ENCODE data around the gene PDZD11.
A peak's percentile ranks its signal among the peaks of the same experiment; 100 is the strongest.
"Not testable (repeated sequence)": the region's sequence is repeated elsewhere in the genome, so short reads cannot be mapped to it uniquely, and the experiment has no call there.

Gene PDZD11

DNA sequence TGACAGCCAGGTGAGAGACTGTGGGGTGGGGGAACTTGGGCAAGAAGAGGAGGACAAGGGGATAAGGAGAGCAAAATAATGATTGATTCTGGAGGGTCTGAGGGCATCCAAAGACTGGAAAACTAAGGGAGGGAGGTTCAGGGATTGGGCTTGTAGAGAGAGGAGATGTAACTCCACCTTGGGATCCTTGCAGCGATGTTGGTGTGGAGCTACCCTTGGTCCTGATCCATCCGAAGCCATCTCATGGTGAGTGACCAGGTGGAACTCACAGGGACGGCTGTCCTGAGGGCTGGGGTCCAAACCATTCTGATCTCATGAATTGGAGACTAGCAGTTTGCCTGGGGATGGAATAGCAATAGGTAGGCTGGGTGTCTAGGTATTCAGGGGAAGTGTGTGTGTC lies 9.2 kb downstream of the PDZD11 start:
- no peak for DNase-seq (ENCODE audit: low spot score)
- H3K27me3 Mint-ChIP-seq (ENCODE audit: low read depth) = no peaks in the 10 kb centered on the region
- H3K27ac Mint-ChIP-seq = no peak overlapping the region
- no peak overlapping the region for H3K4me3 Mint-ChIP-seq
- H3K9me3 Mint-ChIP-seq = no peaks in the 10 kb centered on the region
- H3K36me3 Mint-ChIP-seq (ENCODE audit: low read depth) = no peaks in the 10 kb centered on the region
- no peaks in the 10 kb centered on the region for H3K4me1 Mint-ChIP-seq (ENCODE audit: low read depth)

DNA sequence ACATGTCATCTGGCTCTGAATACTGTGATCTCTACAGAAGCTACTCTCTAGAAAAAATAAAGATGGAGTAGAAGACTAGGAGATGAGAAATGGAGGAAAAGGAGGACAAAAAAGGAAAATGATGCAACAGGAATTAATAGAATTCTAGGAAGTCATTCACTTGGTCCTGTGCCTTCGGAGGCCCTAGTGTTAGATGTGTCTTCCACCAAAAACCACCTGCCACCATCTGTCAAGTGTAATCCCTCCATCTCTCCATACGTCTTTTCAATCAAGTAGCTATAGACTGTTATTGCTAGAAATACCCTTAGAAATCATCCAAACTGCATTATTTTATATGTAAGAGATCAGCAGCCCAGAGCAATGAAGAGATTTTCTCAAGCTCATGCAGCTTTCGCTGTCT lies 10.6 kb downstream of the PDZD11 start:
- Mint-ChIP-seq H3K27ac (no peak overlapping the region), H3K27me3 (ENCODE audit: low read depth) (no peaks in the 10 kb centered on the region), H3K9me3 (no peaks in the 10 kb centered on the region), H3K36me3 (ENCODE audit: low read depth) (no peaks in the 10 kb centered on the region), H3K4me1 (ENCODE audit: low read depth) (no peaks in the 10 kb centered on the region), H3K4me3 (no peak overlapping the region)
- DNase-seq (ENCODE audit: low spot score) = no peak

DNA sequence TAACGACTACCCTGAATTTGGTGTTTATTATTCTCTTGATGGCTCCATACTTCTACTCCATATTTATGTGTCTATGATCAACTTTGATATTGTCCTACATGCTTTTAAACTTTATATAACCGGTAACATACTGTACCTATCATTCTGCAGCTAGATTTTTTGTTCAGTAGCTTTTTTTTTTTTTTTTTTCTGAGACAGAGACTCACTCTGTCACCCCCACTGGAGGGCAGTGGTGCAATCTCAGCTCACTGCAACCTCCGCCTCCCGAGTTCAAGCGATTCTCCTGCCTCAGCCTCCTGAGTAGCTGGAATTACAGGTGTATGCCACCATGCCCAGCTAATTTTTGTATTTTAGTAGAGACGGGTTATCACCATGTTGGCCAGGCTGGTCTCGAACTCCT lies 15.7 kb downstream of the PDZD11 start:
- DNase-seq (ENCODE audit: low spot score); H3K4me3 Mint-ChIP-seq; H3K4me1 Mint-ChIP-seq (ENCODE audit: low read depth); H3K36me3 Mint-ChIP-seq (ENCODE audit: low read depth); H3K27ac Mint-ChIP-seq; H3K27me3 Mint-ChIP-seq (ENCODE audit: low read depth); H3K9me3 Mint-ChIP-seq: not testable (repeated sequence)

DNA sequence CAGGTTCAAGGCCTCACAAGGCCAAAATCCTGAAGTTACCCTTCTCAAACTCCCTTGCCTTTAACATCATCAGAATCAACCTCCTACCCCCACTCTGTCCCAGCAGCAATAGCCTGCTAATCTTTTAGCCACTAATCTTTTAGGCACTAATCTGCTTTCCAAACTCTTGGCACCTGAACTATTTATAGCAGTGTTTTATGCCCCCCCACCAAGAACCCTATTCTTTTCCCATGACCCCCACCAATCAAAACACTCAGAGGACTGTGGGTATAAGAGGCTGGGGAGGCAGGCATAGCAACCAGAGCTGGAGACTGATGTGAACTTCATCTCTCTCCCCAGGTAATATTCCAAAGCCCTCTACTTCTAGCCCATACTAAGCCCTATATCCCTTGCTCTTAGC lies 21.7 kb downstream of the PDZD11 start, which contains the start of gene ARR3:
Gene ARR3 (plus strand): TSS at position 301 of the 400 bp plus-strand sequence. CDS start 1,052 bp downstream, outside the sequence.
- Mint-ChIP-seq H3K27me3 (ENCODE audit: low read depth) (no peaks in the 10 kb centered on the region), H3K27ac (no peak within 1 kb of the TSS), H3K4me3 (no peak within 1 kb of the TSS)

DNA sequence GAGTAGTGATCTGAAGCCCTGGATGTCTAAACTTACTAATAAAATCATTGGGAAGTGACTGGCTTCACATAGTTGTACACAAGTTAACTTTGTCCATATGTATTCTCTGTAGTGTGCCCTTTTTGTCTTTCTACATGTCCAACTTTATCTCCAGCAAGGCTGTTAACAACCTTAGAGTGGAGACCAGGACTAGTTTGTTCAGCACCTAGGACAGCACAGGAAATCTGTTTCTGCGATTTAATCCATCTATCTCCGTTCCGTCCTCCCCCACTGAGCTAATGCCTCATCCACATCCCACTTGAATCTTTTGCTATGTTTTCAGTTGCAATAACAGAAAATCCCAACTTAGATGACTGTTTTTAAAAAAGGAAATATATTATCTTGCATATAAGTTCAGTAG lies 24.9 kb downstream of the PDZD11 start:
- Mint-ChIP-seq H3K27ac (no peak overlapping the region), H3K4me3 (no peak overlapping the region), H3K4me1 (ENCODE audit: low read depth) (no peaks in the 10 kb centered on the region), H3K9me3 (no peaks in the 10 kb centered on the region), H3K36me3 (ENCODE audit: low read depth) (no peaks in the 10 kb centered on the region), H3K27me3 (ENCODE audit: low read depth) (no peaks in the 10 kb centered on the region)
- no peak for DNase-seq (ENCODE audit: low spot score)

More for the DNA sequence above, 21.7 kb downstream of the PDZD11 start, which contains the start of gene ARR3:
- no peaks in the 10 kb centered on the region for H3K9me3 Mint-ChIP-seq
- H3K4me1 Mint-ChIP-seq (ENCODE audit: low read depth) = no peaks in the 10 kb centered on the region
- DNase-seq (ENCODE audit: low spot score) = no peak
- no peaks in the 10 kb centered on the region for H3K36me3 Mint-ChIP-seq (ENCODE audit: low read depth)

DNA sequence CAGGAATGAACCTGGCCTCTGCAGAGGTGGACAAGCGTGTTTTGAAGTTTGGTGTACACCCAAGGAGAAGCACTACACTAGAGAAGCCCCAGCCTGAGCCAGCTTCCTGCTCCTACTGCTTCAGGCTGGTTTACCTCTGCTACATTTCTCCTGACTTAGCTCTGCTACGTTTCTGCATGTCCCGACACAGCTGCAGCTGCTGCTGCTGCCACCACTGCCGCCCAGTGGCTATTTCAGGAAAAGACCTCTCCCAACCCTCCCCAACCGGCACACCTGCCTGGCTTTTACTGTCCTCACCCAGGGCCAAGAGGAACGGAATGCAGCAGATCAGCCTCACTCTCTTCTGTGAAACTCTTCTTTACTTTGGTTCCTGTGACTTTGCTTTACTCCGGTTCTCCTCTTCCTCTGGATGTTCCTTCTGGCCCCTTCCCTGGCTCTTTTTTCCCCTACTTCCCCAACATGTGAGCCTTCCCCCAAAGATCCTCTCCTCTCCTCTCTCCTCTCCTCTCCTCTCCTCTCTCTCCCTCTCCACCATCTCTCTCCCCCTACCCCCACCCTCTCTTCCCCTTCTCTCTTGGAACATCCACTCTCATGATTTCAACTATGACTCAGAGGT lies 26.7 kb downstream of the PDZD11 start:
- no peak overlapping the region for H3K27ac Mint-ChIP-seq
- H3K27me3 Mint-ChIP-seq (ENCODE audit: low read depth) = no peaks in the 10 kb centered on the region
- no peaks in the 10 kb centered on the region for H3K9me3 Mint-ChIP-seq
- no peaks in the 10 kb centered on the region for H3K4me1 Mint-ChIP-seq (ENCODE audit: low read depth)
- H3K4me3 Mint-ChIP-seq = no peak overlapping the region
- peak; percentile 4 for DNase-seq (ENCODE audit: low spot score)
- no peaks in the 10 kb centered on the region for H3K36me3 Mint-ChIP-seq (ENCODE audit: low read depth)

DNA sequence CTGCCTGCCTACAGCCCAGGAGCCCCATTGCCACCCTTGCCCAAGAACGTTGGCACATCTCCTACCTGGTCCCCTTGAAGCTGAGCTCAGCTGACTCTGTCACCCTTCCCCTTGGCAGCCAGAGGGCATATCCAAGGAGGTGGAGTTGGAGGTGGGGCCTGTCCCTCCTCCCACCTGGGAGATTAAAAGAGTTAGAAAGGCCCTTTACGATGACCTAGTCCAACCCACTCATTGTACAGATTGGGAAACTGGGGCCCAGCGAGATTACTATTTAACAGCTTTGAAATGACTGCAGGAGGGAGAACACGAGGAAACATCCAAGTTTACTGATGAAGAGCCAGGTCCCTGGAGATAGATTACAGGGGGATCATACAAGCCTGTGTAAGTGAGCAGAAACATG lies 29.6 kb downstream of the PDZD11 start, which contains the start of gene P2RY4:
Gene P2RY4 (minus strand): TSS at position 101 of the 400 bp plus-strand sequence. CDS start 580 bp downstream, outside the sequence.
- Mint-ChIP-seq H3K9me3 (no peaks in the 10 kb centered on the region), H3K27me3 (ENCODE audit: low read depth) (no peaks in the 10 kb centered on the region), H3K36me3 (ENCODE audit: low read depth) (peaks cover 1% of the 10 kb centered on the region), H3K4me1 (ENCODE audit: low read depth) (no peaks in the 10 kb centered on the region), H3K4me3 (no peak within 1 kb of the TSS), H3K27ac (no peak within 1 kb of the TSS)
- no peak for DNase-seq (ENCODE audit: low spot score)

DNA sequence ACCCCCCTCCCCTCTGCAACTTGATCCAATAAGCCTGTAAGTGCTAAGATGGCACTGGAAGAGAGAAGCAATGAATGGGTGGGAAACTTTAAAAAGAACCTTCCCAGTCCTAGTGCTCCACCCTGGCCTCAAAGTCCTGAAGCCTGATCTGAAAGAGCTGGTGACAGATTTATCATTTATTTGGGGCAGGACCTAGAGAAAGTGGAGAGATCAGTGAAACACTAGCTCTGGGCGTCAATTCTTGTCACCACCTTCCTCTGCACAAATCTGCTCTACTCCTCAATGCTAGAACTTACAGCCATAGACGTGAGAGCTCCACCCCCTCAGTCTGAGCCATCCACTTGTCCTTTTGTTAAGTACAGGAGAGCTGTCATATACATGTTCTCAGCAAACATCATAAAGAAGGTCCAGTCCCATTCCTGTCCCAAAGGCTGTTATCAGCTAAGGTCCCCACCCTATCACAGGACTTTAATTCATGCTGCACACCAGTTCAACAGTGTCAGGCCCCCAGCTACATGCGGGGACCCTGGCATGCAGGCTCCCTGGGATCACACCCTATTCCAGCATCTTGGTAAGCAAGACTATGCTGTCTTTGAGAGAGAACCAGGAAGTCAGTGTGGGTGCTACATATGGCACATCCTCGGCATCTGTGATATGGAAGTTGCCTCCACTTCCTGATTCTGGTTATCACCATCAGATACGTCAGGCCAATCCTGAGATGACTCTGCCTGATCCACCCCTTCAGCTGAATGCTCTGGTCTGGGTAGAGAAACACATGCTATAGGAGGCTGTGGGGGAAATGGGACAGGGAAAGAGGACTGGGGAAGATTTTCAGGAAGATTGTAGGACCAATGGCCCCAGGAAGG lies 32.1 kb downstream of the PDZD11 start:
- Mint-ChIP-seq H3K27ac (no peak overlapping the region), H3K4me1 (ENCODE audit: low read depth) (peaks cover 3% of the 10 kb centered on the region), H3K4me3 (no peak overlapping the region), H3K27me3 (ENCODE audit: low read depth) (no peaks in the 10 kb centered on the region), H3K9me3 (no peaks in the 10 kb centered on the region), H3K36me3 (ENCODE audit: low read depth) (peaks cover 1% of the 10 kb centered on the region)
- DNase-seq (ENCODE audit: low spot score) = no peak

DNA sequence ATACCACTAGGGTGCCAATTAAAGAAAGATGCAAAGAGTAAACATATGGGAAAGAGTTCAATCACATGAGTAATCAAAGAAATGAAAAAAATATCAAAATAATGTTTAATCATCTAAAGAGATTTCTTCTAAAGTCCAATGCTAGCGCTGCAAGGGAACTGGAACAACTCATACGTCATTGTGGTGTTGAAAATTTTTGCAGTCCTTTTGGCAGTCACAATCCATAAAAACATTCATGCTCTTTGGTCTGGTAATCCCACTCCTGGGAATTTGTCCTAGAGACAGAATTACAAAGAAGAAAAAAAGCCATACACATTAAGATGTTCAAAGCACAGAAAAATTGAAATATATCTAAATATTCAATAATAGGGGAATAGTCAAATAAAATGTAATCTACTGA lies 34.3 kb downstream of the PDZD11 start:
- Mint-ChIP-seq H3K4me1 (ENCODE audit: low read depth) (peaks cover 3% of the 10 kb centered on the region), H3K27ac (no peak overlapping the region), H3K36me3 (ENCODE audit: low read depth) (peaks cover 1% of the 10 kb centered on the region)

DNA sequence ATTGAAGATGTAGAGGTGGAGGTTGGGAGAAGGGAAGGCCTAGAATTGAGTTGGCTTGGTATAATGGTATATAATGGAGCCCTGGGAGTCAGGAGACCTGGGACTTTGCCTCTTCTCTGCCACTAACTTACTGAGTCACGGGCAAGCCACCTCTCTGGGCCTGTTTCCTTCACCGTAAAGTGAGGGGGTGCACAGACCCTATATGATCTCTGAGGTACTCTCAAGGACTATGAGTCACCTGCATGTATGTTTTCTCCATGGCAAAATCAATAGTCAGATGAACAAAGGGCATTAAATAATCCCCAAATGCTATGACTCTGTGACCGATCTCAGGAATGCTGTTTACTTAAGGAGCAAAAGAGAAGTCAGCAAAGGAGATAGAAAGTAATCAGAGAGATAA lies 34.8 kb downstream of the PDZD11 start:
- peaks cover 1% of the 10 kb centered on the region for H3K36me3 Mint-ChIP-seq (ENCODE audit: low read depth)
- H3K27ac Mint-ChIP-seq = no peak overlapping the region
- H3K27me3 Mint-ChIP-seq (ENCODE audit: low read depth) = no peaks in the 10 kb centered on the region
- peaks cover 3% of the 10 kb centered on the region for H3K4me1 Mint-ChIP-seq (ENCODE audit: low read depth)
- no peaks in the 10 kb centered on the region for H3K9me3 Mint-ChIP-seq
- DNase-seq (ENCODE audit: low spot score) = no peak
- H3K4me3 Mint-ChIP-seq = no peak overlapping the region

More for the DNA sequence above, 34.3 kb downstream of the PDZD11 start:
- no peaks in the 10 kb centered on the region for H3K27me3 Mint-ChIP-seq (ENCODE audit: low read depth)
- H3K4me3 Mint-ChIP-seq = no peak overlapping the region
- DNase-seq (ENCODE audit: low spot score) = no peak
- no peaks in the 10 kb centered on the region for H3K9me3 Mint-ChIP-seq

DNA sequence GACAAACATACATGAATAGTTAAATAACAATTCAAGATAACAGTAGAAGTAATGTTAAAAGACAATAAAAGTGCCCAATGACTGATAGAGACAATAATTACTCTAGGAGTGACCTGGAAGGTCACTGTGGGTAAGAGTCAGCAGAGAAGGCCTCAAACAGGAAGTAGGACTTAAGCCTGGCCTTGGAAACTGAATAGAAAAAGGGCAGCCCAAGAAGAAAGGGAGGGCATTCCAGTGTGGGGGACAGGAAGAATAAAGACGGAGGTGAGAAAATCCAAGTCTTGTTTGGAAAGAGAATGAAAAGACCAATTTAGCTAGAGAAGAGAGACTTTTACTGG lies 35.7 kb downstream of the PDZD11 start:
- no peak for DNase-seq (ENCODE audit: low spot score)
- Mint-ChIP-seq H3K4me3 (no peak overlapping the region), H3K27me3 (ENCODE audit: low read depth) (no peaks in the 10 kb centered on the region), H3K4me1 (ENCODE audit: low read depth) (peaks cover 3% of the 10 kb centered on the region), H3K9me3 (no peaks in the 10 kb centered on the region), H3K27ac (no peak overlapping the region), H3K36me3 (ENCODE audit: low read depth) (peaks cover 1% of the 10 kb centered on the region)

DNA sequence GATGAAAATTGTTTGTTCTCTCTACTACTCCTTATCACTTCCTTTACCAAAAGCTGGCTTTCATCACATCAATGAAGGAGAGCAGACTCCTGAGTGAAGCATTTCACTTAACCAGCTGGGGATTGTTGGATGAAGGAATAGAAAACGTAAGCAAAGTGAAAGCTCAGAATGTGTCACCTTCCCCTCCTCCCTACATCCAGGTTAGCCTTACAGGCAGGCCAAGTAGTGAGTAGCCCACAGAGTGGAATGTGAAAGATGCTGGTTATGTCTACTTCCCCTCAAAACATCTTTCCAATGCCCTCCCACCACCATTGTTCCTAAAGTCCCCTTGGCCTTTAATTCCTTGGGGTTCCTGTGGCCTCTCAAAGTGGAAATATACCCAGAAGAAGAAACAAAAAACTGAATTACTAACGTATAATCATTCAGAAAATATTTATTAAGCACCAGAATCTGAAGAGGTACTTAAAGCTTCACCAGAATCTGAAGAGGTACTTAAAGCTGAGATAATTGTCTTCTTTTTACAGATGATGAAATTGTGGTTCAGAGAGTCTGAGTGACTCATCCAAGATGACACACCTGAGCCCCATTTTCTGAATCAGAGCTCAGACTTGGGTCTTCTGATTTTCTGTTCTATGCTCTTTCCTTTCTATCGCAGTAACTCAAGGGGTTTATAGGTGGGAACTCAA lies 36.2 kb downstream of the PDZD11 start:
- Mint-ChIP-seq H3K9me3 (no peaks in the 10 kb centered on the region), H3K27ac (no peak overlapping the region), H3K27me3 (ENCODE audit: low read depth) (no peaks in the 10 kb centered on the region), H3K36me3 (ENCODE audit: low read depth) (peaks cover 1% of the 10 kb centered on the region), H3K4me3 (no peak overlapping the region), H3K4me1 (ENCODE audit: low read depth) (peaks cover 3% of the 10 kb centered on the region)
- DNase-seq (ENCODE audit: low spot score) = no peak

DNA sequence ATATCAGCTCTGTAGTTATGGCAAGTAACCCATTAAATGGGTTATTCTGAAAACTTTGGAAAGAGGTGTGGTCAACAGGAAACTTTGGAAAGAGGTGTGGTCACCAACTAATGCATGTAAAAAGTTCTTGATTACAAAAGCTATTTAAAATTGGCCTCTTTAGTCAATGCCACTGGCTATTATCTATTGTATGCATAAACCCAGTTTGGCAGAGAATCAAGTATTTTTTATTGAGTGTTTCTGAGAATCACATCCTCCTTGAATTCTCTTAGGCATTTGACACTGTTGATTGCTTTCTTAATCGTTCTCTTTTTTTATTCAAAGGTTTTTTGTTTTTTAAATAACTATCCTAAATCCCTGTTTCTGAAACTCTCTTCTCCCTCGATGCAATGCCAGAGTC lies 37.2 kb downstream of the PDZD11 start:
- Mint-ChIP-seq H3K27ac (no peak overlapping the region), H3K4me1 (ENCODE audit: low read depth) (peaks cover 3% of the 10 kb centered on the region), H3K36me3 (ENCODE audit: low read depth) (peaks cover 1% of the 10 kb centered on the region), H3K27me3 (ENCODE audit: low read depth) (no peaks in the 10 kb centered on the region), H3K4me3 (no peak overlapping the region), H3K9me3 (no peaks in the 10 kb centered on the region)
- no peak for DNase-seq (ENCODE audit: low spot score)

DNA sequence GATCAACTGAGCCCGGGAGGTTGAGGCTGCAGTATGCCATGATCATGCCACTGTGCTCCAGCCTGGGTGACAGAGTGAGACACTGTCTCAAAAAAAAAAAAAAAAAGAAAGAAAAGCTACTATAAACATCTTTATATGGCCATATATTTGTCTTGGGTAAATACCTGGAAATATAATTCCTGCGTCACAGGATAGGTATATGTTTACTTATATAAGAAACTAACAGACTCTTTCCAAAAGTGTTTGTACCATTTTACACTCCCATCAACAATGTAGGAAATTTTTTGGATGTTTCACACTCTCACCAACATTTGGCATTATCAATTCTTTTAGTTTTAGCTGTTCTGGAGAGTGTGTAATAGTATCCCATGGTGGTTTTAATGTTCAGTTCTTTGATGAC lies 42.5 kb downstream of the PDZD11 start:
- Mint-ChIP-seq H3K36me3 (ENCODE audit: low read depth) (no peaks in the 10 kb centered on the region), H3K27ac (no peak overlapping the region), H3K9me3 (no peaks in the 10 kb centered on the region)

More for the DNA sequence above, 42.5 kb downstream of the PDZD11 start:
- no peak for DNase-seq (ENCODE audit: low spot score)
- Mint-ChIP-seq H3K27me3 (ENCODE audit: low read depth) (no peaks in the 10 kb centered on the region), H3K4me1 (ENCODE audit: low read depth) (no peaks in the 10 kb centered on the region), H3K4me3 (no peak overlapping the region)
